ENCODE measurements around the gene TNP2.

The TNP2 gene

DNA sequence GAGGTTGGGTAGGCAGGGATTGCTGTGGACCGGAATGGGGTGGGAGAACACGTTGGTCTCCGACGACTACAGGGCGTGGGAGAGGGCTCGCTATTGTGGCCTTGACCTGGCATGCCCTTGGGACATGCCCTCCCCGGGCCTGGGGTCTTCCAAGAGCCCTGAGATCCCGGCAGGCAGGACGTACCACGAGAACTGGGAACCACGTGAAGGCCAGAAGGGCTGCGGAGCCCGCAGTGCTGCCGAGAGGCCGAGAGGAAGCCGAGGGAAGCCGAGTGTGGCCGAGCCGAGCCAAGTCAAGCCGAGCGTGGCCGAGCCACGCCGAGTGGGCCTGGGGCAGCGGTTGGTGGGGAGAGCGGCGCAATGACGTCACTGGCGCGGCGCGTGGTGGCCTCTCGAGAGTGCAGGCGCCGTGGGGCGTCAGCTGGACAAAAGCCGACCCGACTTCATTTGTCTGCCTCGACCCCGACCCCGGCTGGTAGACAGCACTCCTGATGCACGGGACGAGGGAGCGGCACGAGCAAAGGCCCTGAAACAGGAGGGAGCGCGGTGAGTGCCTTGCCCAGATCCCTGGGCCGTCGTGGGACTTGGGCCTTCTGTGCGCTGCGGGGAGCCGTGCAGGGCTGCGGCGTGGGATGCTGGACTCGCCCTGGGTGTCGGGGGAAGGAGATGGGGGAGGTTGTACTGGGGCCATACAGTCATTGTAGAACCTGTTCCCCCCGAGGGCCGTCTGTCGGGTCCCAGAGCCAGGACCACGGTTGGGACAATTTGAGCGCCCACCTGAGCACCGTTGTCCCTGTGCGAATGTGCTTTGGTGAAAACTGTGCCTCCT, 19.7 kb downstream of the TNP2 start:
- Histone ChIP-seq H3K36me3 (replicated peaks) (peaks cover 7% of the 10 kb centered on the region), H3K4me3 (ENCODE audit: low read depth, low read length) (no peak overlapping the region), H3K27ac (no peak overlapping the region), H3K27me3 (replicated peaks) (no peaks in the 10 kb centered on the region)
- no peak for DNase-seq
- in situ Hi-C loops (cut with HindIII; ENCODE audit: low pct_ligation_motif_present, low sequenced_read_pairs): no loop called here
- TF ChIP-seq, protein P1, sequence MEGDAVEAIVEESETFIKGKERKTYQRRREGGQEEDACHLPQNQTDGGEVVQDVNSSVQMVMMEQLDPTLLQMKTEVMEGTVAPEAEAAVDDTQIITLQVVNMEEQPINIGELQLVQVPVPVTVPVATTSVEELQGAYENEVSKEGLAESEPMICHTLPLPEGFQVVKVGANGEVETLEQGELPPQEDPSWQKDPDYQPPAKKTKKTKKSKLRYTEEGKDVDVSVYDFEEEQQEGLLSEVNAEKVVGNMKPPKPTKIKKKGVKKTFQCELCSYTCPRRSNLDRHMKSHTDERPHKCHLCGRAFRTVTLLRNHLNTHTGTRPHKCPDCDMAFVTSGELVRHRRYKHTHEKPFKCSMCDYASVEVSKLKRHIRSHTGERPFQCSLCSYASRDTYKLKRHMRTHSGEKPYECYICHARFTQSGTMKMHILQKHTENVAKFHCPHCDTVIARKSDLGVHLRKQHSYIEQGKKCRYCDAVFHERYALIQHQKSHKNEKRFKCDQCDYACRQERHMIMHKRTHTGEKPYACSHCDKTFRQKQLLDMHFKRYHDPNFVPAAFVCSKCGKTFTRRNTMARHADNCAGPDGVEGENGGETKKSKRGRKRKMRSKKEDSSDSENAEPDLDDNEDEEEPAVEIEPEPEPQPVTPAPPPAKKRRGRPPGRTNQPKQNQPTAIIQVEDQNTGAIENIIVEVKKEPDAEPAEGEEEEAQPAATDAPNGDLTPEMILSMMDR (IDR thresholded peaks at IDR 0.05; ENCODE audit: low read depth, low read length, missing control alignments): no peak

- DNase-seq: no peak
- H3K27me3 ChIP-seq (replicated peaks): no peaks in the 10 kb centered on the region
- in situ Hi-C loops (cut with HindIII; ENCODE audit: low pct_ligation_motif_present, low sequenced_read_pairs): no loop called here
- H3K27ac ChIP-seq: no peak overlapping the region
- TF ChIP-seq, protein P1 (IDR thresholded peaks at IDR 0.05; ENCODE audit: low read depth, low read length, missing control alignments): no peak
- H3K4me3 ChIP-seq (ENCODE audit: low read depth, low read length): no peak overlapping the region
- H3K36me3 ChIP-seq (replicated peaks): peaks cover 7% of the 10 kb centered on the region
These were observed 21.0 kb downstream of the TNP2 start for GRCh38 chr16:11248133-11248532.

DNA sequence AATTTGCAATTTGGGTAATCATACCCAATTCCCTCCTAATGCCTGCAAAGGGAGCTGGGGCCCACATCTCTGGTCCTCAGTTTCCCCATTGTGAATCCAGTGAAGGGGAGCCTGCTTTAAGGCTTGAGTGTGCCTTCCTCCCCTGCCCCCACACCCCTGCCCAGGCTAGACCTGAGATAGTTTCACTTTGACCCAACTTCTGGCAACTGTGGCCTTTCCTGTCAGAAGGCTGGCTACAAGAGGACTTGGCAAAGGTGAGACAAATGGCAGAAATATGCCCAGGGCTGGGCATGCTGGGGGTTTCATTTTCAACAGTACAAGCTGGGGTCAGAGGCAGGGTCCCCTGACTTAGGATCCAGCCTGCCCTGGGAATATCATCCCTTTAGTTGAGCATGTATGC, 23.1 kb downstream of the TNP2 start:
- no peaks in the 10 kb centered on the region for H3K36me3 ChIP-seq (replicated peaks)

DNA sequence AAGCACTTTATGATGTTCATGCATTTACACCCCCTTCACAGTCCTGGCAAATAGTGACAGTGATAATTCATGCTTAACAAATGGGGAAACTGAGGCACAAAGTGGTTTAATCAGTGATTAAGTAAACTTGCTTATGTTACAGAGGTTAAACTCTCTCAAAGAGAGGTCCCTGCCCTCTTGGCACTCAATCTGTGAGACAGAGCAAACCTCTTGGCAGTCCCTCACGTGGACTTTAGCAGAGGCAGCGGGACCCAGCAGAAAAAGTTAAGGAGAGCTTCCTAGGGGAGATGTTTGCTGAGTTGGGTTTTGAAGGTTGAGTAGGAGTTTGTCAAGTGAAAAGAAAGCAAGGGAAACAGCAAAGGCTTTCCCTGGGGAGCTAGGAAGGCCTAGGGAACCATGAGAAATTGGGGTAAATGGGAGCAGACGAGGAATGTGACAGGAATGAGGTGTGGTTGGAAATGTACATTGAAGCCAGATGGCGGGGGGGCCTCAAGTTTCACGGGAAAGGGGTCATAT, 23.8 kb downstream of the TNP2 start:
- no peak for DNase-seq
- in situ Hi-C loops (cut with HindIII; ENCODE audit: low pct_ligation_motif_present, low sequenced_read_pairs): no loop called here
- TF ChIP-seq, protein P1 (IDR thresholded peaks at IDR 0.05; ENCODE audit: low read depth, low read length, missing control alignments): no peak
- no peaks in the 10 kb centered on the region for H3K36me3 ChIP-seq (replicated peaks)
- H3K27me3 ChIP-seq (replicated peaks): no peaks in the 10 kb centered on the region
- no peak overlapping the region for H3K4me3 ChIP-seq (ENCODE audit: low read depth, low read length)
- H3K27ac ChIP-seq: no peak overlapping the region

More for the DNA sequence above, 23.1 kb downstream of the TNP2 start:
- DNase-seq: no peak
- Histone ChIP-seq H3K4me3 (ENCODE audit: low read depth, low read length) (no peak overlapping the region), H3K27ac (no peak overlapping the region), H3K27me3 (replicated peaks) (no peaks in the 10 kb centered on the region)
- in situ Hi-C loops (cut with HindIII; ENCODE audit: low pct_ligation_motif_present, low sequenced_read_pairs): no loop called here
- TF ChIP-seq, protein P1 (IDR thresholded peaks at IDR 0.05; ENCODE audit: low read depth, low read length, missing control alignments): no peak

DNA sequence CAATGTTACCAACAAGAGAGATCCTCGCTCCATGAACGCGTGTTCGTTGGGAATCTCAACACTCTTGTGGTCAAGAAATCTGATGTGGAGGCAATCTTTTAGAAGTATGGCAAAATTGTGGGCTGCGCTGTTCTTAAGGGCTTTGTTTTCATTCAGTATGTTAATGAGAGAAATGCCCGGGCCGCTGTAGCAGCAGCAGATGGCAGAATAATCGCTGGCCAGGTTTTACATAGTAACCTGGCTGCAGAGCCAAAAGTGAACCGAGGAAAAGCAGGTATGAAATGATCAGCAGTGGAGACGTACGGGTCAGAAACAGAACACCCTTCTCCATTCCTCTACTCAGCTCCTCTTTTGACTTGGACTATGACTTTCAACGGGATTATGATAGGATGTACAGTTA, 26.5 kb downstream of the TNP2 start:
- DNase-seq: no peak
- H3K27ac ChIP-seq: no peak overlapping the region
- H3K4me3 ChIP-seq (ENCODE audit: low read depth, low read length): no peak overlapping the region
- H3K27me3 ChIP-seq (replicated peaks): no peaks in the 10 kb centered on the region
- no peaks in the 10 kb centered on the region for H3K36me3 ChIP-seq (replicated peaks)
- TF ChIP-seq, protein P1 (IDR thresholded peaks at IDR 0.05; ENCODE audit: low read depth, low read length, missing control alignments): no peak
- in situ Hi-C loops (cut with HindIII; ENCODE audit: low pct_ligation_motif_present, low sequenced_read_pairs): no loop called here
